Measurements from ENCODE around the gene MYO15B.

Gene MYO15B

DNA sequence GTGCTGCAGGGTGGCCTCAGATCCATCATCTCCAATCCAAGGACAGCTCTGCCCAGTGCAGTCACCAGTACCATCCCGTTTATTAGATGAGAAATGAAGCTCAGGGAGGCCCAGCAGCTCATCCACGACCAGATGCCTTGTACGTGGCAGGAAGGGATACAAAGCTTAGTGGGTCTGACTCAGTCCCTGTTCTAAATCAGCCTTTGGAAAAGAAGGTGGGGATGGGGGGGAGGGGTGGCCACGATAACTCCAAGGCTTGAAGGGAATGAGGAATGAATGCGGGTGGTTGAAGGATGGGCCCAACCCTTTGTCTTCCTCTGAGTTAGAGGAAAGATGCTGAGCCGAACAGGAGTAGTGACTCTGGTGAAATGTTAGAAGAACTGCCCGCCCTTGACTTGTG is 36.3 kb upstream of the MYO15B start:
- no peak overlapping the region for H3K27ac ChIP-seq (ENCODE audit: low read depth, low read length)
- no peaks in the 10 kb centered on the region for H3K4me1 ChIP-seq (ENCODE audit: control insufficient read depth, insufficient read depth, low read length)
- H3K4me3 ChIP-seq (ENCODE audit: low read length), result no peak overlapping the region
- no peaks in the 10 kb centered on the region for H3K27me3 ChIP-seq (ENCODE audit: control insufficient read depth, insufficient read depth, low read length)
- H3K9ac ChIP-seq (ENCODE audit: low read length), result no peak overlapping the region
- H3K36me3 ChIP-seq (ENCODE audit: control insufficient read depth, insufficient read depth, low read length), result no peaks in the 10 kb centered on the region

DNA sequence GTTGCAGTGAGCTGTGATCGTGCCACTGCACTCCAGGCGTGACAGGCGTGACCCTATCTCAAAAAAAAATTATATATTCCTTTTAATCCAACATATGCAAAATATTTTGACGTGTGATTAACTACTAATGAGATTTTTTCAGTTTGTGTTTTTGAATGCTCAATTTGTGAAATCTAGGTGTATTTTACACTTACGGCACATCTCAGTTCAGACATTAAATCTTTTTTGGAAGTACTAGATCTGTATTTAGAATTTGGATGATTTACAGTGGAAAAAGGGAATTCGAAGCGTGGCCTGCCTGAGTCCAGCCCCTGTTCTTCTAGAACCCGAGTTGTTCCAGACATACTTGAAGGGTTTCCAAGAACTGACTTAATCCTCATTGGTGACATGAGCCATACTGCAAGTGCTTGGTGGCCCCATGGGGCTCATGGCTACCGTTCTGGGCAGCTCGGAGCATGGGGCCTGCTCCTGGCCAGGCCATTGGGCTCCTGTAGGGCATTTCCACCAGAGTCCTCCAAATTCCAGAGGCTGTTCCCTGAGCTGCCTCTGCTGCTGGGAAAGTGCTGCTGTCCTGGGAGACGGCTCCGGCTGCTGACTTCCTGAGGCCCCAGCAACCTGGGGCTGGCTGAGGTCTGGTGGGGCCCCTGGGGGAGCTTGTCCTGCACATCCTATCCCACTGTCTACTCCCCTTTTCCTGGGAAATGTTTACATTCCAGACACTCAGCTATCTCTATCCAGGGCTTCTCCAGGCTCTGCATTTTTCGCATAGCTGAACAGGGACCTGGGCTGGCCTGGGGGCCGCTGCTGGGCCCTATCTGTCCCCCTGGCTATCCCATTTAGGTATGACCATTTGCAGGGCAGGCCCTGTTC is 34.9 kb upstream of the MYO15B start:
- no peaks in the 10 kb centered on the region for H3K27me3 ChIP-seq (ENCODE audit: control insufficient read depth, insufficient read depth, low read length)
- H3K4me3 ChIP-seq (ENCODE audit: low read length), result no peak overlapping the region
- H3K4me1 ChIP-seq (ENCODE audit: control insufficient read depth, insufficient read depth, low read length), result no peaks in the 10 kb centered on the region
- no peak overlapping the region for H3K9ac ChIP-seq (ENCODE audit: low read length)
- H3K27ac ChIP-seq (ENCODE audit: low read depth, low read length), result no peak overlapping the region
- no peaks in the 10 kb centered on the region for H3K36me3 ChIP-seq (ENCODE audit: control insufficient read depth, insufficient read depth, low read length)

DNA sequence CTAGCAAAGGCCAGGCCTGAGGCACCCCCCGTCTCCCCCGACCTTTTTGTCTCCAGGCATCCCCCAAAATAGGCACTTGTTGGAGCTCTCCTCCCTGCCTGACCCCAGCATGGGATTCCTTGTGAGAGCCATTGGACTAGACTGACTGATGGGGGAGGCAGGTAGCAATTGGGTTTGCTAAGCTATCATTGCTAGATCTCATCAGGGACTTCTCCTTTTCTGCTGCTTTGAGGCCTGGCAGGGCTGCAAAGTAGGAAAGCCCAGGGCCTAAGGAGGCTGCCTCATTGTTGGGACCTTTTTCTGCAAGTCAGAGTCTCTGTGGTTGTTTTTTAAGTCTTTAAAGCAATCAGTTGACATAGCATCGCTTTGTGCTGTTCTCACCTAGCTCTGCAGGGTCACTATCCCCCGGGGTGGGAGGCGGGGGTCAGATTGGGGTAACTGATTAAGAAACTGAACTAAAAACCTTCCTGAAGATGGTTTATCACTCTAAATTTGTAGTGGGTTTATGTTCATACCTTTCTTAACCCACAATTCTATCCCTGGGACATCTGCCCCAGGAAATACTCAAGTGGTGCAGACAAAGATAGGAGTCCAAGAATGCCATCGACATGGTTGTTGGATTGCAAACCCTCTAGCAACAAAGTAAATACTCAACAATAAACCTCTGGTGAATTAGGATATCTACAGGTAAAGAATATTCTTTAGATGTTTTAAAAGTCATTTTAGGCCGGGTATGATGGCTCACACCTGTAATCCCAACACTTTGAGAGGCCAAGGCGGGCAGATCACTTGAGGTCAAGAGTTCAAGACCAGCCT is 34.1 kb upstream of the MYO15B start:
- Histone ChIP-seq H3K4me1 (ENCODE audit: control insufficient read depth, insufficient read depth, low read length) (no peaks in the 10 kb centered on the region), H3K9ac (ENCODE audit: low read length) (no peak overlapping the region), H3K36me3 (ENCODE audit: control insufficient read depth, insufficient read depth, low read length) (no peaks in the 10 kb centered on the region), H3K4me3 (ENCODE audit: low read length) (no peak overlapping the region), H3K27ac (ENCODE audit: low read depth, low read length) (no peak overlapping the region), H3K27me3 (ENCODE audit: control insufficient read depth, insufficient read depth, low read length) (no peaks in the 10 kb centered on the region)

DNA sequence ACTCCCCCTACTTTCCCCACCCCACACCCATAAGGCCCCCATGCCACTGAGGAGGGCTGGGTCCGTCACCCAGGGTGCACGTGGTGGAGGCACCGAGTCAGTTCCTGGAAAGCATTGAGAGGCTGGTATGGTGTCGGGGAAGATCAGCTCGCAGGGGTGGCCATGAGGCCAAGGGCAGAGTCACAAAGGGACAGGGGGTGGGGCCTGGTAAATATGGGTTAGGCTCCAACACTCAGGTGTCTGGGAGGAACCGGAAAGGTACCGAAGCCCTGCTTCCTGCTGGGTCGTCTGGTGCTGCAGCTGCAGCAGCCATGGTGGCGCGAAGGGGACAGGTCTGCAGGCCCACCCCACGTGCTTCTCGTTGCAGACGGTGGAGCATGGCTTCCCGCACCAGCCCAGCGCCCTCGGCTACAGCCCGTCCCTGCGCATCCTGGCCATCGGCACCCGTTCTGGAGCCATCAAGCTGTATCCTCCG is 31.9 kb upstream of the MYO15B start:
- Histone ChIP-seq H3K27me3 (ENCODE audit: control insufficient read depth, insufficient read depth, low read length) (no peaks in the 10 kb centered on the region), H3K36me3 (ENCODE audit: control insufficient read depth, insufficient read depth, low read length) (no peaks in the 10 kb centered on the region), H3K9ac (ENCODE audit: low read length) (no peak overlapping the region), H3K4me1 (ENCODE audit: control insufficient read depth, insufficient read depth, low read length) (no peaks in the 10 kb centered on the region), H3K4me3 (ENCODE audit: low read length) (no peak overlapping the region), H3K27ac (ENCODE audit: low read depth, low read length) (no peak overlapping the region)

DNA sequence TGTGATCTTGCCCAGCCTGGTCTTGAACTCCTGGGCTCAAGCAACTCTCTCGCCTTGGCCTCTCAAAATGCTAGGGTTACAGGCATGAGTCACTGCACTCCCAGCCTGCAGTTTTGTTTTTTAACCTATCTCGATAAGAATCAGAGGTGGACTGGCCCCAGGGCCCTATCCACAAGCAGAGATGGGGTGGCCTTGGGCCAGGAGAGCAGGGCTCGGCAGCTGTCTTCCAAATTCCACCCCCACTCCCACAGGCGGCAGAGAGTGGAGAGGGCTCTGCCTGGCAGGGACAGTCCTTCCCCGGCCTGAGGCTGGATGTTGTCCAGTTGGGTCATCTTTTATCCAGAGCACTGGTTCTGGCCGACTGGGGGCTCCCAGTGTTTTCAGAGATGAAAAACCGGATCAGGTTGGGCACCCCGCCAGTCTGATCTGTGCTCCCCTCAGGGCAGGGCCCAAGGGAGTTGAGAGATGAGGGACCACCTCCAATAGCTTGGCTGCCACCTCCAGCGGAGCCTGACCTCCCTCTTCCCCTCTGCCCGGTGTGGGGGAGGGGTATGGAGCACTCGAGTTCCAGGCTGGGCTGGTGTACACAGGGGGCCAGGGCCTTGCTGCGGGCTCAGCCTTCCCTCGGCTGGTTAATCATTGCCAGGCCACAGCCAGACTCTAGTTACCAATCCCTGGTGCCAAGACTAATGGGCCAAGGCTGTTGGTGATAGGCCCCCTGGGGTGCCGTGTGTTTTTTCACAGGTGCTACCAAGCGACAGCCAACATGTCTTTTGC is 30.3 kb upstream of the MYO15B start:
- no peak overlapping the region for H3K9ac ChIP-seq (ENCODE audit: low read length)
- no peaks in the 10 kb centered on the region for H3K36me3 ChIP-seq (ENCODE audit: control insufficient read depth, insufficient read depth, low read length)
- H3K27ac ChIP-seq (ENCODE audit: low read depth, low read length), result no peak overlapping the region
- H3K4me1 ChIP-seq (ENCODE audit: control insufficient read depth, insufficient read depth, low read length), result no peaks in the 10 kb centered on the region
- no peak overlapping the region for H3K4me3 ChIP-seq (ENCODE audit: low read length)
- H3K27me3 ChIP-seq (ENCODE audit: control insufficient read depth, insufficient read depth, low read length), result no peaks in the 10 kb centered on the region

DNA sequence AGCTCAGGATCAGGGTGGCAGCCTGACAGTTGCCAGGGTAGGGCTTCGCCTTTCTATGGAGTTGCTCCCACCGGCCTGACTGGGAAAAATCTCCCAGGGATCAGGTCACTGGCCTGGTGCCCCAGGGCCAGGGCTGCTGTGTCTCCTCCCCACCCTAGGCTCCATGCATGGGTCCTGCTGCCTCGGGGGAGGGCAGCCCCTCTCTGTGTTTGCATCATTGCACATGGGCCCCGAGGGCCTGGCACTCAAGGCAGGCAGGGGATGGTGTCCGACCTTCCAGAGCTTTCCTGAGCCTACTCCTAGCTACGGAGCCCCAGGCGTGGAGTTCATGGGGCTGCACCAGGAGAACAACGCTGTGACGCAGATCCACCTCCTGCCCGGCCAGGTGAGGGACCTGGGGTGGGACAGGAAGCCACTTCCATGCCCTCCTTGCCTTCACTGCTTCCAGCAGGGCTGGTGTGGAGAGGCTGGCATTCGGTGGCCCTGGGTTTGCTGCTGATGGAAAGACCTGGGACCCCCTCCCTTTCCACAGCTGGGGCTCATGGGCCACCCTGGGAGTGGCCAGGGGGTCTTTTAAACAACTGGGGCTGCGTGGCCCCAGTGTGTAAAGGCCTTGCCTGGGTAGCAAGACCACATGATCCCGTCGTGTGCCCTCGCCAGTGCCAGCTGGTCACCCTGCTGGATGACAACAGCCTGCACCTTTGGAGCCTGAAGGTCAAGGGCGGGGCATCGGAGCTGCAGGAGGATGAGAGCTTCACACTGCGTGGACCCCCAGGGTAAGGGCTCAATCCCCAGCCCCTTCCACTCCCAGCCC is 29.5 kb upstream of the MYO15B start:
- Histone ChIP-seq H3K36me3 (ENCODE audit: control insufficient read depth, insufficient read depth, low read length) (peaks cover 2% of the 10 kb centered on the region), H3K27ac (ENCODE audit: low read depth, low read length) (no peak overlapping the region), H3K4me1 (ENCODE audit: control insufficient read depth, insufficient read depth, low read length) (no peaks in the 10 kb centered on the region), H3K4me3 (ENCODE audit: low read length) (no peak overlapping the region), H3K9ac (ENCODE audit: low read length) (no peak overlapping the region), H3K27me3 (ENCODE audit: control insufficient read depth, insufficient read depth, low read length) (no peaks in the 10 kb centered on the region)

DNA sequence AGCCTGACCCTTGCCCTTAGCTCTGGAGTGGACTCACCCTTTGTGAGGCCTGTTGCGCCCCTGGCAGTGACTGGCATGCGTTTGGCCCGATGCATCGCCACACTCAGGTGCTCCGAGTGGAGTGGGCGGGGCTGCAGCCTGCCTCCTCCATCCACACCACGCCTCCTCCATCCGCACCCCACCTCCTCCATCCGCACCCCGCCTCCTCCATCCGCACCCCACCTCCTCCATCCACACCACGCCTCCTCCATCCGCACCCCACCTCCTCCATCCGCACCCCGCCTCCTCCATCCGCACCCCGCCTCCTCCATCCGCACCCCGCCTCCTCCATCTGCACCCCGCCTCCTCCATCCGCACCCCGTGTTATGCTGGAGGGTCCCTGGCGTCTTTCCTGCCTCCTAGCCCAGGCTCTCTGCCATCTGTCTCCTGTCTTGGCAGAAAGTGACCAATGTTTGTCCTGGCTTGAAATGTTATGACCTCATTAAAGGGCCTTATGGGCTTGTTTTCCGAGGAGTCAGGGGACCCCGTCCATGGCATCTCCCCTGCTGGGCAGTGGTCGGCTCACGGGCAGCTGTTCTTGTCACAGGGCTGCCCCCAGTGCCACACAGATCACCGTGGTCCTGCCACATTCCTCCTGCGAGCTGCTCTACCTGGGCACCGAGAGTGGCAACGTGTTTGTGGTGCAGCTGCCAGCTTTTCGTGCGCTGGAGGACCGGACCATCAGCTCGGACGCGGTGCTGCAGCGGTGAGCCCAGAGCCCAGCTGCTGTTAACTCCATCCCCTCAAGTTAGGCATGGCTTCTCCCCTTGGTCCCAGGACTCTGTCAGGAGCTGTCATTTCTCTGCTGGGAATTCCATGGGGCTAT is 28.7 kb upstream of the MYO15B start:
- Histone ChIP-seq H3K4me1 (ENCODE audit: control insufficient read depth, insufficient read depth, low read length) (no peaks in the 10 kb centered on the region), H3K9ac (ENCODE audit: low read length) (no peak overlapping the region), H3K27me3 (ENCODE audit: control insufficient read depth, insufficient read depth, low read length) (no peaks in the 10 kb centered on the region), H3K36me3 (ENCODE audit: control insufficient read depth, insufficient read depth, low read length) (peaks cover 2% of the 10 kb centered on the region), H3K4me3 (ENCODE audit: low read length) (no peak overlapping the region), H3K27ac (ENCODE audit: low read depth, low read length) (no peak overlapping the region)

DNA sequence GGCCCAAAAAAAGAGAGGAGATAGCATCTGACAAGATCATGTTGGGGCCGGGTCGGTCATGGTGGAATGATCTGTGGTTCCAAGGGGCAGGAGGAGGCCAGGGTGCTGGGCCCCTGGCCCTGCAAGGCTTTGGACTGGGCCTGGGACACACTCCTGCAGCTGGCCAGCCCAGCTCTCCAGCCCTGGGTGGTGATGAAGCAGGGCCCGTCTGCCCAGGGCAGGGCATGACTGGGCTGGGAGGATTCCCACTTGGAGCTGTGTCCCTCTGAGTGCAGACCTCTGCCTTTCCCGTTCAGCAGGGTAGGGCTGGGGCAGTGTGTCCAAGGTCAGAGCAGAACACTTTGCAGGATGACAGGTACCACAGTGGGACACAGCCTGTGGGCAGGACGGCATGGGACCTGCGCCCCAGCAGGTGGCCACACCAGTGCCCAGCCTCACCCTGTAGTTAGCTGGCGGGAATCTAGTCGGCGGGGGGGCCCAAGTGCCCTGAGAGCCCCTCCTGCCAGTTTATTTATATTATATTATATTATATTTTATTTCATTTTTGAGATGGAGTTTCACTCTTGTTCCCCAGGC is 27.6 kb upstream of the MYO15B start:
- Histone ChIP-seq H3K4me1 (ENCODE audit: control insufficient read depth, insufficient read depth, low read length) (no peaks in the 10 kb centered on the region), H3K27me3 (ENCODE audit: control insufficient read depth, insufficient read depth, low read length) (no peaks in the 10 kb centered on the region), H3K36me3 (ENCODE audit: control insufficient read depth, insufficient read depth, low read length) (peaks cover 2% of the 10 kb centered on the region), H3K27ac (ENCODE audit: low read depth, low read length) (no peak overlapping the region), H3K9ac (ENCODE audit: low read length) (no peak overlapping the region), H3K4me3 (ENCODE audit: low read length) (no peak overlapping the region)

DNA sequence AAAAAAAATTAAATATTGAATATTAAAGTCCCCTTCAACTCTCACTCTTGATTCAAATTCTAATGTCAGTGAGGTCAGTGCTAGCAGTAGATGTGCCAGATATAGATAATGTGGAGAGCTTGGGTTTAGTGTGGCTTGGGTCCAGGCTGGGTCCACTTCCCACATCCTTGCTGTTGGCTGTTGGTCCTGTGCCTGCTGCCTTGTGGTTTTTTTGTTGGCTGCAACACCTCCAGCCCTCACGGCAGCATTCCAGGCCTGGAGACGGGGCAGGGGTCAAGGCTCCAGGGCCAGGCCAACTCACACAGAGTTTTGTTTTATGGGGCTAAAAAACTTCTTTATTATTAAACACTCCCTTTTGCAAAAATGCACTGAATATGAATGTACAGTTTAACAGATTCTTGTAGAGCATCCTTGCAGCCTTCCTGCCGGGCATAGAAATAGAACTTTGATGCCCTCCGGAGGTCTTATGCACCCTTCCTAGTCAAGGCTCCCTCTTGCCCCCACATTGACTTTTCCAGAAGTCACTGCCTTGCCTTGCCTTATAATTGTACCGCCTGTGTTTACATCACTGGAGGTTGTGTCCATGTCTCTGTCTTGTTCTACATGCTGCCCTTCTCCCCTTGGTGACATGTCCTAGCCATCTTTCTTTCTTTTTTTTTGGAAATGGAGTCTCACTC is 25.5 kb upstream of the MYO15B start:
- Histone ChIP-seq H3K27me3 (ENCODE audit: control insufficient read depth, insufficient read depth, low read length) (no peaks in the 10 kb centered on the region), H3K27ac (ENCODE audit: low read depth, low read length) (no peak overlapping the region), H3K4me3 (ENCODE audit: low read length) (no peak overlapping the region), H3K36me3 (ENCODE audit: control insufficient read depth, insufficient read depth, low read length) (peaks cover 2% of the 10 kb centered on the region), H3K4me1 (ENCODE audit: control insufficient read depth, insufficient read depth, low read length) (no peaks in the 10 kb centered on the region), H3K9ac (ENCODE audit: low read length) (no peak overlapping the region)

DNA sequence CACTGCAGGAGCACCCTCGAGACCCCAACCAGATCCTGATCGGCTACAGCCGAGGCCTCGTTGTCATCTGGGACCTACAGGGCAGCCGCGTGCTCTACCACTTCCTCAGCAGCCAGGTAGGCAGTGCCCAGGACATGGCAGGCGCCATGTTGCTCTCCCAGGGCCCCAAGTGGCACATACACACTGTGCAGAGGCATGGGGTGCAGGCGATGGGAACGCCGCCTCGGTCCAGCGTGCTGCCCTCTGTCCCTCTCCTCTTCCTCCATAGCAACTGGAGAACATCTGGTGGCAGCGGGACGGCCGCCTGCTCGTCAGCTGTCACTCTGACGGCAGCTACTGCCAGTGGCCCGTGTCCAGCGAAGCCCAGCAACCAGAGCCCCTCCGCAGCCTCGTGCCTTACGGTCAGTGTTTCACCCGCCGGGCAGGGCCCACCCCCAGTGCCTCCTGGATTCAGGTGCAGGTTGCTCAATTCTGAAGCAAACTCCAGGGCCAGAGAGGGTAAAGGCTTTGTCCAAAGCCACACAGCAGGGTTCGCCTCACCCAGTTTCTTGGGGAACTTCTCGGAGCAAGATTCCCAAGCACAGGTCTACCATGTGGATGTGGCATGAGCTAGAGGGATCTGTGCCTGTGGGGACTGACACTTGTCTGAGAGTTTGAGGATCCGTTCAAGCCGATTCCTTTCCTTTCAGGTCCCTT is 24.4 kb upstream of the MYO15B start:
- no peak overlapping the region for H3K27ac ChIP-seq (ENCODE audit: low read depth, low read length)
- H3K27me3 ChIP-seq (ENCODE audit: control insufficient read depth, insufficient read depth, low read length), result no peaks in the 10 kb centered on the region
- H3K4me1 ChIP-seq (ENCODE audit: control insufficient read depth, insufficient read depth, low read length), result no peaks in the 10 kb centered on the region
- H3K9ac ChIP-seq (ENCODE audit: low read length), result no peak overlapping the region
- H3K4me3 ChIP-seq (ENCODE audit: low read length), result no peak overlapping the region
- H3K36me3 ChIP-seq (ENCODE audit: control insufficient read depth, insufficient read depth, low read length), result peaks cover 2% of the 10 kb centered on the region

Measured in rectal smooth muscle tissue (tissue), 1 donor.